Astrocyte (in vitro differentiated cells and primary cell): ENCODE results near the gene INPP4B.

Experiments used
- EZH2 ChIP-seq: IDR thresholded peaks from 2 replicates; pipeline ENCODE4 v1.6.1; 2012; ENCODE audit warnings: mild to moderate bottlenecking, low read length, inconsistent platforms; ENCODE audit not compliant: insufficient read depth
- TF ChIP-seq, protein P1 (sequence below): IDR thresholded peaks from 2 replicates; pipeline ENCODE4 v1.5.1; 2011; ENCODE audit warnings: low read depth, mild to moderate bottlenecking, inconsistent platforms, low read length, moderate library complexity; ENCODE audit not compliant: insufficient read depth

DNA sequence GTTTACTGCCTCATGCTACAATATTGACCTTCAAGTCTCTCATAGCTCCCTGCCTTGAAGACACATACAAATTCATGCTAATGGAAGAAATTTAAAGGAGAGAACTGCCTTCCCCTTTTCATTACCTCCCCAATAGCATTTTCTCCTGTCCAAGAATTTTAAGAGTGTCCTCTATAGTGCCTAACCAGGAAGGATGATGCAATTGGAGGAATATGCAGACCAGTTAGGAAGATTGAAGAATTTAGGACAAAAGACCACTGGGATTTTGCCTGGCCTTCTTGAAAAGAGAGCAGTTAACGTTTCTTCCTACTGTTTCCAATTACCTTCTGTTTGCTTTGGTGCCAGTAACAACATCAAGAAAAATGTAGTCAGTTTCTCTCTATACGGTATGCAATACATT, 443.9 kb downstream of the INPP4B start:
- TF ChIP-seq, protein P1, sequence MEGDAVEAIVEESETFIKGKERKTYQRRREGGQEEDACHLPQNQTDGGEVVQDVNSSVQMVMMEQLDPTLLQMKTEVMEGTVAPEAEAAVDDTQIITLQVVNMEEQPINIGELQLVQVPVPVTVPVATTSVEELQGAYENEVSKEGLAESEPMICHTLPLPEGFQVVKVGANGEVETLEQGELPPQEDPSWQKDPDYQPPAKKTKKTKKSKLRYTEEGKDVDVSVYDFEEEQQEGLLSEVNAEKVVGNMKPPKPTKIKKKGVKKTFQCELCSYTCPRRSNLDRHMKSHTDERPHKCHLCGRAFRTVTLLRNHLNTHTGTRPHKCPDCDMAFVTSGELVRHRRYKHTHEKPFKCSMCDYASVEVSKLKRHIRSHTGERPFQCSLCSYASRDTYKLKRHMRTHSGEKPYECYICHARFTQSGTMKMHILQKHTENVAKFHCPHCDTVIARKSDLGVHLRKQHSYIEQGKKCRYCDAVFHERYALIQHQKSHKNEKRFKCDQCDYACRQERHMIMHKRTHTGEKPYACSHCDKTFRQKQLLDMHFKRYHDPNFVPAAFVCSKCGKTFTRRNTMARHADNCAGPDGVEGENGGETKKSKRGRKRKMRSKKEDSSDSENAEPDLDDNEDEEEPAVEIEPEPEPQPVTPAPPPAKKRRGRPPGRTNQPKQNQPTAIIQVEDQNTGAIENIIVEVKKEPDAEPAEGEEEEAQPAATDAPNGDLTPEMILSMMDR = no peak
- no peak for TF ChIP-seq EZH2
